Measurements from ENCODE around the gene PLEKHS1. TPM values are rescaled to one million over a fixed set of nuclear protein-coding genes. Genes with fewer than 3 reads are reported as not detected.

PLEKHS1 gene
- total and polyA plus RNA-seq, 11 donors, result not detected

DNA sequence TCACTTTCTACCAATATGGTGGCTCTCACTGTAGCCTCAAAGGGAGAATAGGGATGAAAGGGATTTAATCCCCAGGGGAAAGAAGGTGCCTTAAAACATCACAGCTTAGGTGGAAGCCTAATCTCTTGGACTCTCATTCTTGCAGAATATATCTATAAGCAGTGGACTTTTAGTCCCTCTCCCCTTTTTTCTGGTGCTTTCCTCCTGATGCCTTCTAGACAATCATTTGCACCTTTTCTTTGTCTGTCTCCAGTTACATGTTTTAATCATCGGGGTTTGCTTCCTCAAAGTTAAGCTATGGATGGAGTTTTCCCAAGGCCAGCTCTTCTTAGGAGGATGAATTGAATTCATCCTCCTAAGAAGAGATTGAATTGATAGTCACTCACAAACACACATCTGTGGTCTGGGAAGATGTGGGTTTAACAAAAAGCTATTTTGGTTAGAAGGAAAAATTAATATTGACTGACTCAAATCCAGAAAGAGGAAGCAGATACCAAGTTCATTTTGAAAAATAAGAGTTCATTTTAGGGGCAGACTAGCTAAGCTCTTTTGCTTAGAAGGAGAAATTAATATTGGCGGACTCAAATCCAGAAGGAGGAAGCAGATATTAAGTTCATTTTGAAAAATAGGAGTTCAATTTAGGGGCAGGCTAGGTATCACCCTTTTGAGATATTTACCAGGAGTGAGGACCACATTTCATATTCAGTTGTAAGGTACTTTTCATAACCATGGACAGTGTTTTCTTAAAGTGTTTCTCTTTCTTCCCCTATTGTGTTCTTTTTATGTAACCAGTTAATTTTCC lies 35.2 kb upstream of the PLEKHS1 start:
- Histone ChIP-seq H3K4me1 (peaks cover 0 to 13% (median 2%) of the 10 kb centered on the region in 12 donors), H3K9me3 (peaks cover 0 to 4% (median 0%) of the 10 kb centered on the region in 12 donors), H3K36me3 (peaks cover 0 to 43% (median 20%) of the 10 kb centered on the region in 9 donors), H3K27ac (no peak overlapping the region), H3K27me3 (no peaks in the 10 kb centered on the region), H3K4me3 (no peak overlapping the region)
- WGBS, 4 donors, result 54 to 90% (median 76%) methylated on average over 2 of the region's 2 CpGs
- TF ChIP-seq CTCF (IDR thresholded peaks at IDR 0.05) (no peak), POLR2A (IDR thresholded peaks at IDR 0.05) (no peak)
- DNase-seq (no peak), ATAC-seq (no peak)
- intact Hi-C loops (cut with DNase I), result loop anchor here in 1 of 10 donors (10.0 kb wide), 1 partner anchor 68 kb away; no protein-coding TSS in a partner anchor

DNA sequence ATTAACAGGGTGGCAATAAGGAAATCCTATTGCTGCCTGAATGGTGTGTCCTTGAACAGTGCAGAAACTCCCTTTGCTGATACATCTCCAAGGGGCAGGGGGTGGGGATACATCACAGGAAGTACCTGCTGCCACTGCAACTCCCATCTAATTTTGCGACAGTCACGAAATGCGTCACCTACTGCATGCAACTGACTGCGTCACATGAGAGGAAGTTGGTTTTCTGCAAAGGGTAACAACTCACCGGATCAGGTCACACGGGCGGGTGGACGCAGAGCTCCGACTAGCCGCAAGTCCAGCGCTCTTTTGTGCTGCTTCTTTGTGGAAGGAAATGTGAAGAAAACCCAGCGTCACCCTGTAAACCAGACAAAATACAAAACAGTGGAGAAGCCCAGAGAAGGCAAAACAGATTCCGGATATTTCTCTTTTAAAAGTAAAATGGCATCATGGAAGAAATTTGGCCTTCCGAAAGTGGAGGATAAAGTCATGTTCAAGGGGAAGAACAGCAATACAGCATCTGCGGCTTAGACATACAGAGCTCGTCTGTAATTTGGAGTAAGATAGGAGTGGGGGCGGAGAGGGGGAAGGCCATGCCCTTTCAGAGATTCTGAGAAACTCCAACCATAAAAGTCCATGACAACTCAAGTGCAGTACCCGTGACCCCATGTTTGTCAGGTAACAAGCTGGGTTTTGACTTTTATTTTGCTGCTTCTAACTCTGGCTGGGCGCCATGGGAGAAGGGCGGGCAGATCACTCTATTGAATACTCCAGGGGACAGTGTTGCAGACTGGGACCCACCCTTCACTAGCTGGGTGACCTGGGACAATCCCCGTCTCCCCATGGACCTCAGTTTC lies 32.3 kb upstream of the PLEKHS1 start:
- intact Hi-C loops (cut with DNase I), result loop anchor here in 1 of 10 donors (10.0 kb wide), 1 partner anchor 66 kb away; no protein-coding TSS in a partner anchor
- no peak for ATAC-seq

DNA sequence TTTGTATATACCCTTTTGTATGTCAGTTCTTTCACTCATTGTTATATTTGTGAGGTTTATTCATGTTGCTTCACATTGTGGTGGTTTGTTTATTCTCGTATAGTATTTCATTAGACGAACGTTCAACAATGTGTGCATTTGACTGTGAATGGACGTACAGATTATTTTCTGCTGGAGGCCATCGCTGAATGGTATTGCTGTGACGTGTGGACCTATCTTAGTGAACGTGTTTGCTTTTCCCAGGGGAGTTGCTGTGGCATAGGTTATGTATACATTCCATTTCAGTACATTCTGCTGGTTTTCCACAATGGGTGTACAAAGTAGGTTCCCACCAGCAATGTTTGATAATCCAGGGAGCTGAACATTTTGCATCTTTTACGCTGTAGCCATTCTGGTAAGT lies 31.1 kb upstream of the PLEKHS1 start:
- DNase-seq (no peak), ATAC-seq (no peak)
- Histone ChIP-seq H3K4me1 (peaks cover 0 to 13% (median 0%) of the 10 kb centered on the region in 12 donors), H3K36me3 (peaks cover 0 to 79% (median 52%) of the 10 kb centered on the region in 9 donors), H3K9me3 (peaks cover 0 to 4% (median 0%) of the 10 kb centered on the region in 12 donors), H3K27me3 (no peaks in the 10 kb centered on the region), H3K4me3 (no peak overlapping the region), H3K27ac (no peak overlapping the region)
- intact Hi-C loops (cut with DNase I), result no loop called here
- WGBS, 4 donors, result 86 to 90% (median 89%) methylated on average over 8 of the region's 8 CpGs
- TF ChIP-seq CTCF (IDR thresholded peaks at IDR 0.05), result no peak
- no peak for TF ChIP-seq POLR2A (IDR thresholded peaks at IDR 0.05)

More for the DNA sequence above, 32.3 kb upstream of the PLEKHS1 start:
- TF ChIP-seq CTCF (IDR thresholded peaks at IDR 0.05) (no peak), POLR2A (IDR thresholded peaks at IDR 0.05) (no peak)
- Histone ChIP-seq H3K27me3 (no peaks in the 10 kb centered on the region), H3K9me3 (peaks cover 0 to 4% (median 0%) of the 10 kb centered on the region in 12 donors), H3K27ac (no peak overlapping the region), H3K4me1 (peaks cover 0 to 13% (median 0%) of the 10 kb centered on the region in 12 donors), H3K4me3 (no peak overlapping the region), H3K36me3 (peaks cover 0 to 71% (median 45%) of the 10 kb centered on the region in 9 donors)
- DNase-seq, result no peak
- 95 to 97% (median 96%) methylated on average over 21 of the region's 21 CpGs for WGBS, 4 donors
